ENCODE measurements around the gene THEM4. TPM values are rescaled to one million over a fixed set of nuclear protein-coding genes. Genes with fewer than 3 reads are reported as not detected.

The THEM4 gene
- total and polyA plus RNA-seq, 2 of the 8 experiments (the other 6 are each of a cell fraction or from before 2014, with no cell fraction given), result 9.9 to 11.2 TPM

- peaks cover 0 to 17% (median 4%) of the 10 kb centered on the region in 4 experiments; a peak in 4 of 7 replicates for H3K27me3 ChIP-seq (replicated peaks in 1 of 4; ENCODE audit: control insufficient read depth in 3 of 4, extremely low read depth in 1 of 4, insufficient read depth in 3 of 4, low read length in 3 of 4)
- 85% methylated on average over 7 of the region's 7 CpGs; no CpG with 5 or more reads in 1 of the 2 experiments for WGBS, 2 experiments (ENCODE audit: extremely low coverage in 1 of 2, insufficient coverage in 1 of 2, insufficient read length in 1 of 2, insufficient replicate concordance in 2 of 2, low coverage in 1 of 2, low lambda C conversion rate in 2 of 2, missing lambda C conversion rate in 1 of 2)
- peaks cover 0 to 8% (median under 1%) of the 10 kb centered on the region in 4 experiments; a peak in 3 of 7 replicates for H3K4me1 ChIP-seq (replicated peaks in 1 of 4; ENCODE audit: control insufficient read depth in 3 of 4, insufficient read depth in 4 of 4, low read length in 3 of 4)
- no peak overlapping the region for H3K4ac ChIP-seq (replicated peaks; ENCODE audit: insufficient read length, low read depth, low read length)
- H2BK5ac ChIP-seq (ENCODE audit: low read depth, low read length), result no peak overlapping the region
- no peak overlapping the region for H2BK20ac ChIP-seq (ENCODE audit: low read length)
- H3K4me2 ChIP-seq (ENCODE audit: insufficient read depth in 1 of 2, low read depth in 2 of 2, low read length in 2 of 2), result no peak overlapping the region
- H3K18ac ChIP-seq (ENCODE audit: extremely low read depth, low read length), result no peak overlapping the region
- no peak overlapping the region for H4K91ac ChIP-seq (replicated peaks; ENCODE audit: insufficient read length, low read length)
- H2AFZ ChIP-seq (ENCODE audit: low read length), result no peak overlapping the region
- H3K23me2 ChIP-seq (ENCODE audit: low read depth, low read length), result no peaks in the 10 kb centered on the region
- no peak overlapping the region for H2AK5ac ChIP-seq (ENCODE audit: low read depth, low read length)
- no peaks in the 10 kb centered on the region for H3K79me2 ChIP-seq (ENCODE audit: control insufficient read depth in 1 of 2, insufficient read depth in 2 of 2, low read length in 2 of 2)
- no peak overlapping the region for H2BK15ac ChIP-seq (ENCODE audit: low read length)
- no peaks in the 10 kb centered on the region for H3K79me1 ChIP-seq (ENCODE audit: low read depth, low read length)
- no peak overlapping the region for H3K4me3 ChIP-seq (ENCODE audit: extremely low read depth in 1 of 4, insufficient read depth in 2 of 4, low read depth in 3 of 4, low read length in 4 of 4)
- ChIA-PET POLR2A (ENCODE audit: partially characterized antibody) (no interaction called here), CTCF (ENCODE audit: partially characterized antibody) (interaction anchor here (1.3 kb wide), 1 partner anchor 148 kb away, joined by 3 read pairs; no protein-coding TSS in a partner anchor)
- H3K9me3 ChIP-seq (ENCODE audit: insufficient read depth in 2 of 2, low read depth in 1 of 2, low read length in 1 of 2), result no peaks in the 10 kb centered on the region
- no peak overlapping the region for H3K14ac ChIP-seq (ENCODE audit: insufficient read length)
- no peak for FAIRE-seq
- no peak overlapping the region for H4K5ac ChIP-seq (ENCODE audit: insufficient read length, low read depth, low read length)
- no peaks in the 10 kb centered on the region for H4K20me1 ChIP-seq (replicated peaks in 1 of 2; ENCODE audit: control insufficient read depth in 1 of 2, insufficient read depth in 2 of 2, low read length in 2 of 2)
- TF ChIP-seq ATF3 (IDR thresholded peaks at IDR 0.05; ENCODE audit: insufficient read depth, low read depth, low read length), result no peak
- no peak for TF ChIP-seq E2F6 (IDR thresholded peaks at IDR 0.05)
- TF ChIP-seq GABPA (IDR thresholded peaks at IDR 0.05; ENCODE audit: borderline replicate concordance, insufficient read depth, low read length), result no peak
- H3K36me3 ChIP-seq (ENCODE audit: control insufficient read depth in 2 of 4, insufficient read depth in 4 of 4, low read length in 3 of 4), result no peaks in the 10 kb centered on the region
- H3K56ac ChIP-seq (replicated peaks; ENCODE audit: insufficient read length, low read depth, low read length), result no peak overlapping the region
- H4K8ac ChIP-seq (ENCODE audit: extremely low read depth, insufficient read depth, low read length), result no peak overlapping the region
- no peak for DNase-seq (ENCODE audit: low read depth in 1 of 2, low spot score in 2 of 2)
- H2BK12ac ChIP-seq (ENCODE audit: low read depth, low read length), result no peak overlapping the region
- H3K23ac ChIP-seq (ENCODE audit: insufficient read length), result no peak overlapping the region
- no peak overlapping the region for H3K9ac ChIP-seq (replicated peaks in 1 of 4; ENCODE audit: extremely low read depth in 1 of 4, low read depth in 3 of 4, low read length in 3 of 4)
- no peak overlapping the region for H2BK120ac ChIP-seq (replicated peaks; ENCODE audit: low read depth, low read length)
- H3K27ac ChIP-seq (ENCODE audit: low read depth, low read length), result no peak overlapping the region
These were observed 41.4 kb downstream of the THEM4 start for GRCh38 chr1:151867765-151868411.
